B cell (primary cell): ENCODE data around the gene GCAT. TPM values are rescaled to one million over a fixed set of nuclear protein-coding genes. Genes with fewer than 3 reads are reported as not detected.

Experiments used
- ATAC-seq: fragments of 200-7000 bp; cut with Tn5 transposase; one replicate; pipeline ENCODE4 v1.10.0; 2021; ENCODE audit warnings: low read depth, mild to moderate bottlenecking, moderate number of reproducible peaks, moderate library complexity
- CTCF ChIA-PET: fragments of 350-600 bp; sonication (Branson Sonifier 250); formaldehyde crosslinking; loops from one replicate; lab custom pipeline; 2021; ENCODE audit warnings: antibody characterized with exemption, inconsistent platforms; lab: Charles Lee
- POLR2A ChIA-PET: fragments of 350-600 bp; sonication (Branson Sonifier 250); formaldehyde crosslinking; loops from one replicate; lab custom pipeline; 2021; ENCODE audit warnings: antibody characterized with exemption; lab: Charles Lee
- DNase-seq: peaks from one replicate; pipeline ENCODE4 v3.0.0; 2013
- H2AFZ ChIP-seq: 2 replicates; pipeline ENCODE4 v1.6.1; 2012; ENCODE audit warnings: mild to moderate bottlenecking, low read depth, low read length; ENCODE audit not compliant: insufficient read depth, poor library complexity, severe bottlenecking
- H3K27ac ChIP-seq, 2 donors: 1 replicate in 1 of 2; 2 replicates in 1 of 2; pipeline ENCODE4 v1.5.1; 2012 to 2013; ENCODE audit warnings: low read length in 2 of 2, mild to moderate bottlenecking in 2 of 2, moderate library complexity in 1 of 2
- H3K27me3 ChIP-seq, 4 experiments: fragments of 200-600 bp in 1 of 4; sonication (generic) in 1 of 4; replicated peaks in 1 of 4; 1 replicate in 2 of 4; 2 replicates in 2 of 4; pipeline versions ENCODE4 v1.6.1 to v1.7.0; 2013 to 2016; ENCODE audit warnings: low read length in 3 of 4, mild to moderate bottlenecking in 2 of 4, mixed read lengths in 1 of 4, moderate library complexity in 1 of 4; ENCODE audit not compliant: insufficient read depth in 4 of 4, control insufficient read depth in 3 of 4; ENCODE audit errors: control extremely low read depth in 1 of 4
- H3K36me3 ChIP-seq, 2 experiments: replicated peaks in 1 of 2; 1 replicate in 1 of 2; 2 replicates in 1 of 2; pipeline versions ENCODE4 v1.6.1 to v1.7.1; 2013; ENCODE audit warnings: low read length in 1 of 2; ENCODE audit not compliant: insufficient read depth in 2 of 2, control insufficient read depth in 1 of 2; ENCODE audit errors: control extremely low read depth in 1 of 2, extremely low read depth in 1 of 2
- H3K4me1 ChIP-seq, 2 donors: fragments of 200-600 bp in 1 of 2; sonication (generic) in 1 of 2; 1 replicate in 1 of 2; 2 replicates in 1 of 2; pipeline versions ENCODE4 v1.5.1 to v1.6.1; 2013 to 2017; ENCODE audit warnings: low read length in 2 of 2; ENCODE audit not compliant: control insufficient read depth in 2 of 2, insufficient read depth in 2 of 2
- H3K4me2 ChIP-seq: replicated peaks from 2 replicates; pipeline ENCODE3; 2012; ENCODE audit warnings: mild to moderate bottlenecking, low read depth, low read length; ENCODE audit not compliant: poor library complexity, severe bottlenecking
- H3K4me3 ChIP-seq, 5 experiments: fragments of 200-600 bp in 1 of 5; sonication (generic) in 1 of 5; 1 replicate in 3 of 5; 2 replicates in 2 of 5; pipeline versions ENCODE4 v1.5.1 to v1.7.0; 2011 to 2016; ENCODE audit warnings: low read length in 4 of 5, mild to moderate bottlenecking in 4 of 5, low read depth in 2 of 5, control low read depth in 1 of 5, moderate library complexity in 1 of 5; ENCODE audit not compliant: insufficient read depth in 1 of 5; ENCODE audit errors: control extremely low read depth in 1 of 5, extremely low read depth in 1 of 5
- H3K79me2 ChIP-seq: fragments of 200-600 bp; sonication (generic); one replicate; pipeline ENCODE4 v1.6.0; 2016; ENCODE audit warnings: low read length; ENCODE audit not compliant: control insufficient read depth, insufficient read depth
- H3K9ac ChIP-seq: fragments of 200-600 bp; sonication (generic); 2 replicates; pipeline ENCODE4 v1.6.1; 2017; ENCODE audit warnings: mild to moderate bottlenecking, low read length, moderate library complexity
- H3K9me3 ChIP-seq, 3 donors: one replicate each; pipeline versions ENCODE4 v1.6.1 to v1.7.1; 2013; ENCODE audit warnings: low read length in 2 of 3; ENCODE audit not compliant: control insufficient read depth in 2 of 3, insufficient read depth in 1 of 3; ENCODE audit errors: control extremely low read depth in 1 of 3
- H4K20me1 ChIP-seq: 2 replicates; pipeline ENCODE4 v1.6.0; 2012; ENCODE audit warnings: mild to moderate bottlenecking, low read length; ENCODE audit not compliant: insufficient read depth, control insufficient read depth, poor library complexity, severe bottlenecking
- H3K27ac Mint-ChIP-seq: one replicate; pipeline ENCODE4 v1.8.0; 2021; ENCODE audit warnings: mixed read lengths
- H3K27me3 Mint-ChIP-seq: one replicate; pipeline ENCODE4 v1.8.0; 2021; ENCODE audit warnings: mixed read lengths
- H3K4me1 Mint-ChIP-seq: one replicate; pipeline ENCODE4 v1.8.0; 2021; ENCODE audit warnings: mixed read lengths
- H3K4me3 Mint-ChIP-seq: one replicate; pipeline ENCODE4 v1.8.0; 2021; ENCODE audit warnings: mixed read lengths
- H3K9me3 Mint-ChIP-seq: one replicate; pipeline ENCODE4 v1.8.0; 2022; ENCODE audit warnings: mixed read lengths; ENCODE audit not compliant: insufficient read depth
- EZH2 ChIP-seq: IDR thresholded peaks from 2 replicates; pipeline ENCODE4 v1.6.1; 2012; ENCODE audit warnings: borderline replicate concordance, low read depth, mild to moderate bottlenecking, moderate library complexity, low read length; ENCODE audit not compliant: insufficient read depth, poor library complexity, severe bottlenecking
- WGBS: methylation state at CpG from one replicate; pipeline ENCODE4 v1.1.5; 2013; ENCODE audit warnings: missing lambda C conversion rate; ENCODE audit not compliant: insufficient coverage; 5-methylcytosine and 5-hydroxymethylcytosine counted together
- intact Hi-C: fragments of 100-400 bp; cut with micrococcal nuclease; formaldehyde crosslinking; loops from one replicate; pipeline ENCODE4 v1.10.0; 2022
- polyA plus RNA-seq: library from polyadenylated mRNA; depleted of rRNA; stranded (reverse); fragments of >200 nt; gene quantifications from 2 replicates; pipeline ENCODE4 v1.2.3, GENCODE V29; 2012
- total RNA-seq, 2 donors: library from RNA; stranded (reverse); fragments of 120-200 nt in 1 of 2; gene quantifications; 1 replicate in 1 of 2; 2 replicates in 1 of 2; pipeline versions ENCODE4 v1.2.3 to v1.2.4, GENCODE V29; 2013 to 2022
- TF ChIP-seq, protein P1 (sequence below): fragments of 200-600 bp; IDR thresholded peaks from one replicate; pipeline ENCODE4 v1.8.0; 2022; ENCODE audit warnings: antibody characterized with exemption, mild to moderate bottlenecking

GCAT gene
- total and polyA plus RNA-seq, 2 donors (not counting 1 experiment from before 2014, with no cell fraction given) = 0.15 to 0.47 TPM

- H2AFZ ChIP-seq = no peak overlapping the region
- H3K27me3 Mint-ChIP-seq = no peaks in the 10 kb centered on the region
- no peak overlapping the region for H3K4me3 Mint-ChIP-seq
- no peak overlapping the region for H3K4me3 ChIP-seq
- no peak for DNase-seq
- TF ChIP-seq EZH2 = no peak
- TF ChIP-seq, protein P1, sequence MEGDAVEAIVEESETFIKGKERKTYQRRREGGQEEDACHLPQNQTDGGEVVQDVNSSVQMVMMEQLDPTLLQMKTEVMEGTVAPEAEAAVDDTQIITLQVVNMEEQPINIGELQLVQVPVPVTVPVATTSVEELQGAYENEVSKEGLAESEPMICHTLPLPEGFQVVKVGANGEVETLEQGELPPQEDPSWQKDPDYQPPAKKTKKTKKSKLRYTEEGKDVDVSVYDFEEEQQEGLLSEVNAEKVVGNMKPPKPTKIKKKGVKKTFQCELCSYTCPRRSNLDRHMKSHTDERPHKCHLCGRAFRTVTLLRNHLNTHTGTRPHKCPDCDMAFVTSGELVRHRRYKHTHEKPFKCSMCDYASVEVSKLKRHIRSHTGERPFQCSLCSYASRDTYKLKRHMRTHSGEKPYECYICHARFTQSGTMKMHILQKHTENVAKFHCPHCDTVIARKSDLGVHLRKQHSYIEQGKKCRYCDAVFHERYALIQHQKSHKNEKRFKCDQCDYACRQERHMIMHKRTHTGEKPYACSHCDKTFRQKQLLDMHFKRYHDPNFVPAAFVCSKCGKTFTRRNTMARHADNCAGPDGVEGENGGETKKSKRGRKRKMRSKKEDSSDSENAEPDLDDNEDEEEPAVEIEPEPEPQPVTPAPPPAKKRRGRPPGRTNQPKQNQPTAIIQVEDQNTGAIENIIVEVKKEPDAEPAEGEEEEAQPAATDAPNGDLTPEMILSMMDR = no peak
- no peak for ATAC-seq
- ChIA-PET CTCF (interaction anchor here (0.7 kb wide), 1 partner anchor 71 kb away, joined by 3 read pairs; no protein-coding TSS in a partner anchor), POLR2A (no interaction called here)
- H3K4me1 ChIP-seq = no peaks in the 10 kb centered on the region
- H3K9ac ChIP-seq = no peak overlapping the region
- H3K4me2 ChIP-seq = no peak overlapping the region
- H3K9me3 ChIP-seq = no peaks in the 10 kb centered on the region
- H3K27ac Mint-ChIP-seq = no peak overlapping the region
- intact Hi-C loops = no loop called here
- no peaks in the 10 kb centered on the region for H3K9me3 Mint-ChIP-seq
- H4K20me1 ChIP-seq = no peaks in the 10 kb centered on the region
- H3K79me2 ChIP-seq = no peaks in the 10 kb centered on the region
- H3K27me3 ChIP-seq = no peaks in the 10 kb centered on the region
- peaks cover 0 to 24% of the 10 kb centered on the region in 2 experiments for H3K36me3 ChIP-seq
- H3K4me1 Mint-ChIP-seq = no peaks in the 10 kb centered on the region
- WGBS = 97% methylated on average over 24 of the region's 24 CpGs
- H3K27ac ChIP-seq = no peak overlapping the region
Observed at GRCh38 chr22:37769056-37769455, 38.7 kb upstream of the GCAT start.

DNA sequence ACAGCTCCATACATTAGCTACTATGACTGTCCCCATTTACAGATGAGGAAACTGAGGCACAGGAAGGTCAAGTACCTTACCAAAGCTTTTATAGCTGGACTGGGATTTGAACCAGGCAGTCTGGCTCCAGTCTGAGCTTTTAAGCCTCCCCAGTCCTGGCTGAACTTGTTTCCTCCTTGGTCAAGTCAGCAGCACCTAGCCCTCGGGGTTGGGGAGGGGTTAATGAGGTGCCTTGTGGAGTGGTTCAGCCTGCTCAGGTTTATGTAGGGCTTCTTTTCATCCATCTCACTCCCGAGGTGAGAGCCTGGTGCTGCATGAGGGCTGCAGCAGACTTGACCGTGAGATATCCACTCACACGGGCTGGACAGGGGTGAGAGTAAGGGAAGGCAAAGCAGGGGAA is 36.7 kb upstream of the GCAT start:
- no peak overlapping the region for H3K4me2 ChIP-seq
- intact Hi-C loops = no loop called here
- no peak overlapping the region for H3K27ac Mint-ChIP-seq
- H3K4me3 Mint-ChIP-seq = no peak overlapping the region
- H2AFZ ChIP-seq = no peak overlapping the region
- H3K9me3 Mint-ChIP-seq = no peaks in the 10 kb centered on the region
- no peaks in the 10 kb centered on the region for H3K4me1 ChIP-seq
- no peaks in the 10 kb centered on the region for H3K27me3 Mint-ChIP-seq
- no peaks in the 10 kb centered on the region for H3K9me3 ChIP-seq
- ATAC-seq (no peak), DNase-seq (no peak)
- H3K27ac ChIP-seq = no peak overlapping the region
- H3K79me2 ChIP-seq = no peaks in the 10 kb centered on the region
- TF ChIP-seq, protein P1 = no peak
- no peak for TF ChIP-seq EZH2
- H3K4me1 Mint-ChIP-seq = no peaks in the 10 kb centered on the region
- peaks cover 0 to 20% of the 10 kb centered on the region in 2 experiments for H3K36me3 ChIP-seq
- no peak overlapping the region for H3K4me3 ChIP-seq
- ChIA-PET POLR2A (interaction anchor here (0.7 kb wide), 1 partner anchor 85 kb away, joined by 3 read pairs; the partner anchor contains the start of gene NOL12), CTCF (no interaction called here)
- WGBS = 100% methylated on average over 3 of the region's 4 CpGs
- no peaks in the 10 kb centered on the region for H3K27me3 ChIP-seq
- H4K20me1 ChIP-seq = no peaks in the 10 kb centered on the region
- no peak overlapping the region for H3K9ac ChIP-seq
